Measurements from ENCODE around the gene SYT9. TPM values are rescaled to one million over a fixed set of nuclear protein-coding genes. Genes with fewer than 3 reads are reported as not detected.

The SYT9 gene
- total RNA-seq, 2 donors from 2014 or later = not detected

DNA sequence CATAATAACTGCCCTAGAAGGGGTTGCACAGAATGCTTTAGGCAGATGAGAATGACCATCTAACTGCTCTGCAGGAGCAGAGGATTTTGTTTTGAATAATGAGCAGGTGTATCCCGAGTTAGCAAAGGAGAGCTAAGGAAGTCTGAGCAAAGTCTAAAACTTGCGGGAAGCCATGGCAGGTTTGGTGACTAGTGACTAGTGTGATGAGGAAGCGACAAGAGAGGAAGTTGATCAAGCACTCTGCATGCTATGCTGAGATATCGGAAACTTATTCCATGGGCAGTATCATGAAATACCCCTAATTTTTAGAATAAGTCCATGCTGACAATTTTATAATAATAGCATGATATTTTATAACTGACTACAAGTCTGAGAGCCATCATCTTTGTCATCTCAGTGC, 246.5 kb downstream of the SYT9 start:
- no peak for ATAC-seq (replicated peaks in 1 of 2)
- Mint-ChIP-seq H3K9me3 (no peaks in the 10 kb centered on the region), H3K4me3 (no peak overlapping the region), H3K36me3 (ENCODE audit: insufficient read depth in 2 of 2) (no peaks in the 10 kb centered on the region), H3K27ac (no peak overlapping the region), H3K27me3 (ENCODE audit: low read depth) (no peaks in the 10 kb centered on the region), H3K4me1 (ENCODE audit: low read depth) (peaks cover 12% of the 10 kb centered on the region)
- no peak for DNase-seq

DNA sequence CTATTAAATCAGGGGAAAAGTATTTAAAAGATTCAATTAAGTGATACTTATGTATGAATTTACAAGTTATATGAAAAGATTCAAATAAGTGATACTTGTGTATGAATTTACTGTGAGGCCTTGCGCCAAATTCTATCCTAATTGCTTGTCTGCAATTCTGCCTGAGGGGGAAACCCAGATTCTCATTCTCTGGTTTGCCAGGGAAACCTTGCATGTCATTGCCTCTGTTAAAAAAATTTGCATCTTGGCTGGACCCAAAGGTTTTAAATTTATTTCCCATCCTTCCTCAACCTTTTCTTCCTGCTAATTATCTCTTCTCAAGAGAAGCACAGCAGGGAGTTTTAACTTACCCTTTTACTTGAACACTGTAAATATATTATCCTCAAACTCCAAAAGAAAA, 247.4 kb downstream of the SYT9 start:
- H3K36me3 Mint-ChIP-seq (ENCODE audit: insufficient read depth in 2 of 2) = no peaks in the 10 kb centered on the region
- ATAC-seq (replicated peaks in 1 of 2) (no peak), DNase-seq (no peak)
- H3K4me3 Mint-ChIP-seq = no peak overlapping the region
- no peak overlapping the region for H3K27ac Mint-ChIP-seq
- no peaks in the 10 kb centered on the region for H3K27me3 Mint-ChIP-seq (ENCODE audit: low read depth)
- no peaks in the 10 kb centered on the region for H3K9me3 Mint-ChIP-seq
- peaks cover 12% of the 10 kb centered on the region for H3K4me1 Mint-ChIP-seq (ENCODE audit: low read depth)

DNA sequence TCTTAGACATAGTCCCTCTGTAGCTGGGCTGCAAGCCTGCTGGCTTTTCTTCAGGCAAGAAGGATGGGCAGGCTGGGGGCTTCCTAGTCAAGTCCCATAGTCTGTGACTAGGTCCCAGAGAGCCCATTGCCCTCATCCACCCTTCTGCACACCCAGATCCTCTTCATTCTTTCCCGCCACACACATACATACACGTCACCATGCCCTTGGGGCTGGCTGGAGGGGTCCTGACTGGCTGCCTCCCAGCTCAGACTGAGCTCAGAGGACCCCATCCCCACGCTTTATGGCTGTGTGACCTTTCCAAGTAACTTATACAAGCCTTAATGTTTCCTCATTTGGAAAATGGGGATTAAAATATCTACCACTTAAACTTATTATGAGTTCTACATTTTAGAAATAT, 248.5 kb downstream of the SYT9 start:
- no peak for DNase-seq
- H3K27me3 Mint-ChIP-seq (ENCODE audit: low read depth) = no peaks in the 10 kb centered on the region
- H3K36me3 Mint-ChIP-seq (ENCODE audit: insufficient read depth in 2 of 2) = no peaks in the 10 kb centered on the region
- H3K4me1 Mint-ChIP-seq (ENCODE audit: low read depth) = peaks cover 12% of the 10 kb centered on the region
- H3K27ac Mint-ChIP-seq = no peak overlapping the region
- H3K4me3 Mint-ChIP-seq = no peak overlapping the region
- H3K9me3 Mint-ChIP-seq = no peaks in the 10 kb centered on the region
- no peak for ATAC-seq (replicated peaks in 1 of 2)

GRCh38 chr11:7501251-7501650, 249.5 kb downstream of the SYT9 start:
- no peak overlapping the region for H3K27ac Mint-ChIP-seq
- H3K27me3 Mint-ChIP-seq (ENCODE audit: low read depth) = no peaks in the 10 kb centered on the region
- DNase-seq (no peak), ATAC-seq (replicated peaks in 1 of 2) (no peak)
- H3K9me3 Mint-ChIP-seq = no peaks in the 10 kb centered on the region
- H3K36me3 Mint-ChIP-seq (ENCODE audit: insufficient read depth in 2 of 2) = no peaks in the 10 kb centered on the region
- peaks cover 4% of the 10 kb centered on the region for H3K4me1 Mint-ChIP-seq (ENCODE audit: low read depth)
- H3K4me3 Mint-ChIP-seq = no peak overlapping the region

DNA sequence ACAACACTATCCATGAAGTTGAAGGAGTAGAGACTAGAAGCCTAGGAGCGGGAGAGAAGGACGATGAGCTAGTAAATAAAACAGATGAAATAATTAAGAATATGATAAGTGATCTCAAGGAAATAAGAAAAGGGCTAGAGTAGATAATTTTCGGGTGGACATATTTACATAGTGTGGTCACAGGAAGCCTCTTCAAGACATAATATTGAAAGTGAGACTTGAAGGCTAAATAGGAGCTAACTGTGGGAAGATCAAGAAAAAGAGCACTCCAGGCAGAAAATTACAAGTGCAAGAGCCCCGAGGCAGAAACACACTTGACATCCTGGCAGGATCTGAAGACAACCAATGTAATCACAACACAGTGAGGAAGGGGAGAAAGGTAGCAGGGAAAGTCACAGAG, 250.2 kb downstream of the SYT9 start:
- Mint-ChIP-seq H3K36me3 (ENCODE audit: insufficient read depth in 2 of 2) (no peaks in the 10 kb centered on the region), H3K4me1 (ENCODE audit: low read depth) (no peaks in the 10 kb centered on the region), H3K4me3 (no peak overlapping the region), H3K9me3 (no peaks in the 10 kb centered on the region), H3K27ac (no peak overlapping the region), H3K27me3 (ENCODE audit: low read depth) (no peaks in the 10 kb centered on the region)
- ATAC-seq (replicated peaks in 1 of 2) (no peak), DNase-seq (no peak)

DNA sequence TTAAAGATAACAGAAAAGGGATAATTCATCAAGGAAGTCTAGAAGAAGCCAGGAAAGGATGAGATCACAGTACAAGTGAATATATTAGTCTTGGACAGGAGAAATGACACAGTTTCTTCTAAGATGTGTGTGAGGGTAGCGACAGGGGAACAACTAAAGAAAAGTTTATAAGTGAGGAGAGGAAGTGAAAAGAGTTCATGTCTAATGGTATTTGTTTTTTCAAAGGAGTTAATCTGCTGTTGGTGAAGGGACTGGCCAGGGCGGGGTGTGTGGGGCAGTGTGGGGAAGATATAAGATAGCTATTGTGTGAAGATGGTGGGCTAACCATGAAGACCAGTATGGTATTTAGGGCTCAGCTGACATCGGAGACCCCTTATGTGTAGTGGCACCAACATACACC, 254.5 kb downstream of the SYT9 start:
- no peak overlapping the region for H3K4me3 Mint-ChIP-seq
- DNase-seq (no peak), ATAC-seq (replicated peaks in 1 of 2) (no peak)
- no peaks in the 10 kb centered on the region for H3K27me3 Mint-ChIP-seq (ENCODE audit: low read depth)
- no peaks in the 10 kb centered on the region for H3K36me3 Mint-ChIP-seq (ENCODE audit: insufficient read depth in 2 of 2)
- H3K27ac Mint-ChIP-seq = no peak overlapping the region
- H3K9me3 Mint-ChIP-seq = no peaks in the 10 kb centered on the region
- peaks cover under 1% of the 10 kb centered on the region for H3K4me1 Mint-ChIP-seq (ENCODE audit: low read depth)

DNA sequence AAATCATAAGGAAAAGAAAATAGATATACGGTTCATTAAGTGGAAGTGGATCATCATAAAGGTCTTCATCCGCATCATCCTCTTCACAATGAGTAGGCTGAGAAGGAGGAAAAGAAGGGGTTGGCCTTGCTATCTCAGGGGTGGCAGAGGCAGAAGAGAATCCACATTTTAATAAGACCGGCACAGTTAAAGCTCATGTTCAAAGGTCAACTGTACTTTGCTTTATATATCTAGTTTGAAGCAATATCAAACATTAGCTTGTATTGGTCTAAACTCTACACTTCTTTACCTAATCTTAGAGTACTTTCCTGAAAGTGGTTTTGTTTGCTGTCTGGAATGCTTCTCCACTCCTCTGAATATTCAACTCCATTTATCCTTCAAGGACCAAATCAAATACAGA, 256.4 kb downstream of the SYT9 start:
- DNase-seq (no peak), ATAC-seq (replicated peaks in 1 of 2) (no peak)
- H3K4me1 Mint-ChIP-seq (ENCODE audit: low read depth) = peaks cover 17% of the 10 kb centered on the region
- no peaks in the 10 kb centered on the region for H3K27me3 Mint-ChIP-seq (ENCODE audit: low read depth)
- H3K36me3 Mint-ChIP-seq (ENCODE audit: insufficient read depth in 2 of 2) = no peaks in the 10 kb centered on the region
- no peak overlapping the region for H3K27ac Mint-ChIP-seq
- no peak overlapping the region for H3K4me3 Mint-ChIP-seq
- no peaks in the 10 kb centered on the region for H3K9me3 Mint-ChIP-seq

- DNase-seq (no peak), ATAC-seq (replicated peaks in 1 of 2) (no peak)
- Mint-ChIP-seq H3K4me3 (no peak overlapping the region), H3K4me1 (ENCODE audit: low read depth) (peaks cover 22% of the 10 kb centered on the region), H3K27me3 (ENCODE audit: low read depth) (no peaks in the 10 kb centered on the region), H3K27ac (no peak overlapping the region), H3K9me3 (no peaks in the 10 kb centered on the region), H3K36me3 (ENCODE audit: insufficient read depth in 2 of 2) (no peaks in the 10 kb centered on the region)
Observed at GRCh38 chr11:7509966-7510365, 258.3 kb downstream of the SYT9 start.

GRCh38 chr11:7511401-7511800, 259.7 kb downstream of the SYT9 start:
- no peaks in the 10 kb centered on the region for H3K9me3 Mint-ChIP-seq
- peaks cover 36% of the 10 kb centered on the region for H3K4me1 Mint-ChIP-seq (ENCODE audit: low read depth)
- H3K27ac Mint-ChIP-seq = no peak overlapping the region
- ATAC-seq (replicated peaks in 1 of 2) (no peak), DNase-seq (no peak)
- H3K36me3 Mint-ChIP-seq (ENCODE audit: insufficient read depth in 2 of 2) = no peaks in the 10 kb centered on the region
- no peak overlapping the region for H3K4me3 Mint-ChIP-seq
- H3K27me3 Mint-ChIP-seq (ENCODE audit: low read depth) = no peaks in the 10 kb centered on the region

GRCh38 chr11:7512525-7513233, 261.0 kb downstream of the SYT9 start:
- DNase-seq = peak in 1 of 2 donors; percentile 18
- peaks cover 48% of the 10 kb centered on the region for H3K4me1 Mint-ChIP-seq (ENCODE audit: low read depth)
- peak overlapping the region; percentile 86 for H3K27ac Mint-ChIP-seq
- no peaks in the 10 kb centered on the region for H3K27me3 Mint-ChIP-seq (ENCODE audit: low read depth)
- ATAC-seq (replicated peaks in 1 of 2) = peak; percentile 20 to 33
- no peaks in the 10 kb centered on the region for H3K36me3 Mint-ChIP-seq (ENCODE audit: insufficient read depth in 2 of 2)
- H3K4me3 Mint-ChIP-seq = peak overlapping the region; percentile 92 to 95
- H3K9me3 Mint-ChIP-seq = no peaks in the 10 kb centered on the region

- Mint-ChIP-seq H3K4me3 (peak within 1 kb of the TSS; percentile 92 to 95), H3K27me3 (ENCODE audit: low read depth) (no peaks in the 10 kb centered on the region)
Observed at GRCh38 chr11:7513234-7514098, 261.8 kb downstream of the SYT9 start, which contains the start of gene PPFIBP2. TSS of gene PPFIBP2 (plus strand) at chr11:7513999. CDS start at chr11:7549476, 35,477 bp downstream.

DNA sequence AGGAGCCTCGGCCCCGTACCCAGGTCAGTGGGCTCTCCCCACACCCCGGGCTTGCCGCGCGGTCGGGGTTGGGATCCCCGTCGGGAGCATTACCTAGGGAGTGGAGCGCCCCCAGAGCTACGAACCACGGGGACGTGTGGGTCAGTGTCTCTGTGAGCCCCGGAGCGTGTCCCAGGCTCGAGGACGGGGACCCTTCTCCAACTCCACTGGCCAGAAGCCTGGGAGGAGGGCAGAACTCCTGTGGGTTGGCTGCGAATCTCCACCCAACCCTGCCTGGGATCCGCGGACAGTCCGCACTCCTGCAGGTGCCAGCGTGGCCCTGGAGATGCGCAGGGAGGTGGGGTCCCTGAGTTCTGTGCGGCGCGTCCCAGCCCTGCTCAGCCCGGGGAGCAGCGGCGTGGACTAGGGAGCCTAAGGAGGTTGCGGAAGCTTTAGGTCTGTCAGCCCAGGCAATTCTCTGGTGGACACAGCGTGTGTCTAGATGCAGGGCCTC, 262.4 kb downstream of the SYT9 start:
- peaks cover 57% of the 10 kb centered on the region for H3K4me1 Mint-ChIP-seq (ENCODE audit: low read depth)
- DNase-seq (peak; percentile 21 to 27), ATAC-seq (replicated peaks in 1 of 2) (peak; percentile 28 to 33)
- H3K27me3 Mint-ChIP-seq (ENCODE audit: low read depth) = no peaks in the 10 kb centered on the region
- peaks cover 0 to 6% of the 10 kb centered on the region in 2 donors for H3K9me3 Mint-ChIP-seq
- H3K36me3 Mint-ChIP-seq (ENCODE audit: insufficient read depth in 2 of 2) = no peaks in the 10 kb centered on the region
- peak overlapping the region; percentile 95 for H3K27ac Mint-ChIP-seq
- H3K4me3 Mint-ChIP-seq = peak overlapping the region; percentile 92 to 95

More at GRCh38 chr11:7513234-7514098, 261.8 kb downstream of the SYT9 start, which contains the start of gene PPFIBP2:
- DNase-seq (peak; percentile 88 to 93), ATAC-seq (replicated peaks in 1 of 2) (peak; percentile 90 to 93)
- Mint-ChIP-seq H3K4me1 (ENCODE audit: low read depth) (peaks cover 50% of the 10 kb centered on the region), H3K36me3 (ENCODE audit: insufficient read depth in 2 of 2) (no peaks in the 10 kb centered on the region), H3K27ac (peak within 1 kb of the TSS; percentile 95), H3K9me3 (no peaks in the 10 kb centered on the region)

DNA sequence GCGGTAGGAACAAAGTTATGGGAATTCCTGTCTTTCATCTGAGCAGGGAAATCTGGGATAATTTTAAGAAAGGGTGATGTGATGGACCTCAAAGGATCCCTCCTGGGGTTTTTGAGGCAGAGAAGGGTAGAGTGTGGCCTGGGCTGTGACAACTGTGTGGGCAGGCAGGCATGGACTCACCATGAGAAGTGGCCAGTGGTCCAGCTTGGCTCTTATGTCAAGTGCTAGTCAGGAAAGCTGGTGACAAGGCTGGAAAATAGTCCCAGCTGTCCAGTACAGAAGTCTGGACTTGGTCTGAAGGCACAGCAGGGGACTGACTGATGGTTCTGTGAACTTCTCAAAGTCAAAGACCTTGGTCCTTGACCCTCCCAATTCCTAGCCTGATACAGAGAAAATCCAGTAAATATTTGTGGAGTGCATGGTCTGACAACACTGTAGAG, 263.8 kb downstream of the SYT9 start:
- Mint-ChIP-seq H3K4me1 (ENCODE audit: low read depth) (peaks cover 59% of the 10 kb centered on the region), H3K27ac (peak overlapping the region; percentile 72), H3K36me3 (ENCODE audit: insufficient read depth in 2 of 2) (no peaks in the 10 kb centered on the region), H3K4me3 (peak overlapping the region; percentile 92 to 95), H3K9me3 (peaks cover 0 to 6% of the 10 kb centered on the region in 2 donors), H3K27me3 (ENCODE audit: low read depth) (no peaks in the 10 kb centered on the region)
- DNase-seq (no peak), ATAC-seq (replicated peaks in 1 of 2) (no peak)

Data from activated T-cell treated with anti-CD3 and anti-CD28 coated beads, Interleukin-2, amount 50 U/mL, for 72 hours (primary cell).